ENCODE results near the gene DGAT2. TPM values are rescaled to one million over a fixed set of nuclear protein-coding genes. Genes with fewer than 3 reads are reported as not detected.

DGAT2 gene
- polyA plus RNA-seq, 1 donor from 2014 or later: 2.7 TPM

GRCh38 chr11:75784085-75784478 is 15.5 kb downstream of the DGAT2 start:
- Histone ChIP-seq H3K27ac (ENCODE audit: low read length) (no peak overlapping the region), H4K20me1 (ENCODE audit: insufficient read depth) (no peaks in the 10 kb centered on the region), H3K27me3 (ENCODE audit: insufficient read depth, low read depth, low read length) (no peaks in the 10 kb centered on the region), H3K36me3 (ENCODE audit: insufficient read depth, low read length) (no peaks in the 10 kb centered on the region), H3K9me2 (ENCODE audit: insufficient read depth, low read length) (no peaks in the 10 kb centered on the region), H2AFZ (ENCODE audit: low read depth, low read length) (no peak overlapping the region), H3K9me3 (ENCODE audit: low read length) (no peaks in the 10 kb centered on the region), H3K79me2 (replicated peaks; ENCODE audit: insufficient read depth, low read length) (no peaks in the 10 kb centered on the region), H3K9ac (ENCODE audit: low read length) (no peak overlapping the region), H3K4me2 (ENCODE audit: low read length) (no peak overlapping the region), H3F3A (ENCODE audit: insufficient read depth, low read length, poor library complexity, severe bottlenecking) (no peaks in the 10 kb centered on the region), H3K4me3 (ENCODE audit: low read length) (no peak overlapping the region)
- no peak for TF ChIP-seq REST (IDR thresholded peaks at IDR 0.05; ENCODE audit: borderline replicate concordance)
- TF ChIP-seq CTCF (IDR thresholded peaks at IDR 0.05; ENCODE audit: poor library complexity, severe bottlenecking): no peak
- no peak for TF ChIP-seq MXI1 (conservative IDR thresholded peaks at IDR 0.05; ENCODE audit: poor library complexity, severe bottlenecking)

- no peak for TF ChIP-seq MXI1 (conservative IDR thresholded peaks at IDR 0.05; ENCODE audit: poor library complexity, severe bottlenecking)
- TF ChIP-seq REST (IDR thresholded peaks at IDR 0.05; ENCODE audit: borderline replicate concordance): no peak
- no peak for TF ChIP-seq RAD21 (conservative IDR thresholded peaks at IDR 0.05)
- no peak for TF ChIP-seq CTCF (IDR thresholded peaks at IDR 0.05; ENCODE audit: poor library complexity, severe bottlenecking)
- TF ChIP-seq TAF1 (IDR thresholded peaks at IDR 0.05; ENCODE audit: low read depth): no peak
- no peak for TF ChIP-seq EZH2 (IDR thresholded peaks at IDR 0.05; ENCODE audit: borderline replicate concordance, insufficient read depth, low read length, poor library complexity, severe bottlenecking)
- no peak for TF ChIP-seq EP300 (conservative IDR thresholded peaks at IDR 0.05; ENCODE audit: poor library complexity, severe bottlenecking)
- TF ChIP-seq SMC3 (conservative IDR thresholded peaks at IDR 0.05; ENCODE audit: poor library complexity): no peak
- no peak for TF ChIP-seq POLR2AphosphoS5 (IDR thresholded peaks at IDR 0.05)
- Histone ChIP-seq H3F3A (ENCODE audit: insufficient read depth, low read length, poor library complexity, severe bottlenecking) (no peaks in the 10 kb centered on the region), H3K9me2 (ENCODE audit: insufficient read depth, low read length) (no peaks in the 10 kb centered on the region), H3K9me3 (ENCODE audit: low read length) (no peaks in the 10 kb centered on the region), H3K4me3 (ENCODE audit: low read length) (no peak overlapping the region), H2AFZ (ENCODE audit: low read depth, low read length) (no peak overlapping the region), H3K4me2 (ENCODE audit: low read length) (no peak overlapping the region), H3K79me2 (replicated peaks; ENCODE audit: insufficient read depth, low read length) (no peaks in the 10 kb centered on the region), H3K27ac (ENCODE audit: low read length) (no peak overlapping the region), H3K9ac (ENCODE audit: low read length) (no peak overlapping the region), H3K27me3 (ENCODE audit: insufficient read depth, low read depth, low read length) (no peaks in the 10 kb centered on the region), H3K36me3 (ENCODE audit: insufficient read depth, low read length) (no peaks in the 10 kb centered on the region), H4K20me1 (ENCODE audit: insufficient read depth) (no peaks in the 10 kb centered on the region)
Observed at GRCh38 chr11:75784506-75784905, 15.9 kb downstream of the DGAT2 start.

All from neural cell (in vitro differentiated cells).